ENCODE measurements around the gene TINCR.

GRCh38 chr19:5580161-5580571 is 12.4 kb upstream of the TINCR start:
- TF ChIP-seq, protein P1, sequence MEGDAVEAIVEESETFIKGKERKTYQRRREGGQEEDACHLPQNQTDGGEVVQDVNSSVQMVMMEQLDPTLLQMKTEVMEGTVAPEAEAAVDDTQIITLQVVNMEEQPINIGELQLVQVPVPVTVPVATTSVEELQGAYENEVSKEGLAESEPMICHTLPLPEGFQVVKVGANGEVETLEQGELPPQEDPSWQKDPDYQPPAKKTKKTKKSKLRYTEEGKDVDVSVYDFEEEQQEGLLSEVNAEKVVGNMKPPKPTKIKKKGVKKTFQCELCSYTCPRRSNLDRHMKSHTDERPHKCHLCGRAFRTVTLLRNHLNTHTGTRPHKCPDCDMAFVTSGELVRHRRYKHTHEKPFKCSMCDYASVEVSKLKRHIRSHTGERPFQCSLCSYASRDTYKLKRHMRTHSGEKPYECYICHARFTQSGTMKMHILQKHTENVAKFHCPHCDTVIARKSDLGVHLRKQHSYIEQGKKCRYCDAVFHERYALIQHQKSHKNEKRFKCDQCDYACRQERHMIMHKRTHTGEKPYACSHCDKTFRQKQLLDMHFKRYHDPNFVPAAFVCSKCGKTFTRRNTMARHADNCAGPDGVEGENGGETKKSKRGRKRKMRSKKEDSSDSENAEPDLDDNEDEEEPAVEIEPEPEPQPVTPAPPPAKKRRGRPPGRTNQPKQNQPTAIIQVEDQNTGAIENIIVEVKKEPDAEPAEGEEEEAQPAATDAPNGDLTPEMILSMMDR (conservative IDR thresholded peaks at IDR 0.05): no peak
- TF ChIP-seq ZFX (IDR thresholded peaks at IDR 0.05): no peak
